ENCODE measurements around the gene ARNT2. TPM values are rescaled to one million over a fixed set of nuclear protein-coding genes. Genes with fewer than 3 reads are reported as not detected.

ARNT2 gene
- total RNA-seq, 4 donors from 2014 or later, result 0.26 to 22.9 (median 7.0) TPM

DNA sequence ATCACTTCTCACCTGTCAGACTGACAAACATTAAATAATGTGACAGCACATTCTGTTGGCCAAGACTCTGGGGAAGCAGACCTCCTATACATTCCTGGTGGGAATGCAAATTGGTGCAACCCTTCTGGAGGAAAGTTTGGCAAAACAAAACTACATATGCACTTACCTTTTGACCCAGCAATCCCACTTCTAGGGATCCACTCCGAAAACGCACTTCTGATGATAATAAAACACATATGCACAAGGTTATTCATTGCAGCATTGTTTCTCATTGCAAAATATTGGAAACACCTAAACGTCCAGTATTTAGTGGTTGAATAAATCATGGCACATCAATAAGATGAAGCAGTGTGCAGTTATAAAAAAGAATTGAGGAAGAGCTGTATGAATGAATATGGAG lies 145.5 kb downstream of the ARNT2 start:
- no peaks in the 10 kb centered on the region for H3K27me3 ChIP-seq
- no peak for DNase-seq
- no peaks in the 10 kb centered on the region for H3K9me3 ChIP-seq
- no peaks in the 10 kb centered on the region for H3K36me3 ChIP-seq
- no peak overlapping the region for H3K4me3 ChIP-seq
- intact Hi-C loops (cut with DNase I; ENCODE audit: low total_unique reads), result no loop called here
- no peaks in the 10 kb centered on the region for H3K4me1 ChIP-seq
- H3K27ac ChIP-seq, result no peak overlapping the region
- TF ChIP-seq, protein P1, sequence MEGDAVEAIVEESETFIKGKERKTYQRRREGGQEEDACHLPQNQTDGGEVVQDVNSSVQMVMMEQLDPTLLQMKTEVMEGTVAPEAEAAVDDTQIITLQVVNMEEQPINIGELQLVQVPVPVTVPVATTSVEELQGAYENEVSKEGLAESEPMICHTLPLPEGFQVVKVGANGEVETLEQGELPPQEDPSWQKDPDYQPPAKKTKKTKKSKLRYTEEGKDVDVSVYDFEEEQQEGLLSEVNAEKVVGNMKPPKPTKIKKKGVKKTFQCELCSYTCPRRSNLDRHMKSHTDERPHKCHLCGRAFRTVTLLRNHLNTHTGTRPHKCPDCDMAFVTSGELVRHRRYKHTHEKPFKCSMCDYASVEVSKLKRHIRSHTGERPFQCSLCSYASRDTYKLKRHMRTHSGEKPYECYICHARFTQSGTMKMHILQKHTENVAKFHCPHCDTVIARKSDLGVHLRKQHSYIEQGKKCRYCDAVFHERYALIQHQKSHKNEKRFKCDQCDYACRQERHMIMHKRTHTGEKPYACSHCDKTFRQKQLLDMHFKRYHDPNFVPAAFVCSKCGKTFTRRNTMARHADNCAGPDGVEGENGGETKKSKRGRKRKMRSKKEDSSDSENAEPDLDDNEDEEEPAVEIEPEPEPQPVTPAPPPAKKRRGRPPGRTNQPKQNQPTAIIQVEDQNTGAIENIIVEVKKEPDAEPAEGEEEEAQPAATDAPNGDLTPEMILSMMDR (IDR thresholded peaks at IDR 0.05), result no peak
- TF ChIP-seq POLR2A (IDR thresholded peaks at IDR 0.05), result no peak

DNA sequence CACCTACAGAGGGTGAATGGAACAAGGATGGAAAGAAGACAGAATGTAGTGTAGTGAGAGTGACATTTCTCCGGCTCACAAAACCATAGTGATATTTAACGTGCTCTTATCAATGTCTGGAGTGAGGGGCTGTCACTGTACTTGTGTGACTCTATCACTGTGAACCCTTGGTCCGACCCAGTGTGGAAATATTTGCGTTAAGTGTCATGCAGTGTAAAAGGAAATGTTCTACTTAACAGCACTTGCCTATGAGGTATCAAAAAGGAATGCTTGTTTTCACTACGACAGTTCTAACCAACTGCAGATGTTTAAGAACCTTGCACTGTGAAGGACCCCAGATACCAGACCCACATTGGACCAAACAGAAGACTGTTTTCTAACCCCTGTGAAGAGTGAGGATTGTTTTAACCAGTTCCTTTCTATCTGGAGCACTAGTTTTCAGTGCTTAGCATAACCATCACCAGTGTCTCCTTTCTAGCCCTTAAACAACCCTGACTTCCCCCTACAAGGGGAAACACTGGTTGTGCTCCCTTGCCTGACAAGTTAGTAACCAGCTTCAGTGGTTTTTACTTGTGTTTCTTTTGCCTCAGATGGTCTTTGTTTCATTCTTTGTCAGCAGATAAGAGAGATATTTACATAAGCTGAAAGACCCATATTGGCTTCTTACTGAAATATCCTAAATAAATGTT lies 146.2 kb downstream of the ARNT2 start:
- no peak for DNase-seq
- intact Hi-C loops (cut with DNase I; ENCODE audit: low total_unique reads), result no loop called here
- no peaks in the 10 kb centered on the region for H3K4me1 ChIP-seq
- no peaks in the 10 kb centered on the region for H3K27me3 ChIP-seq
- H3K4me3 ChIP-seq, result no peak overlapping the region
- H3K36me3 ChIP-seq, result no peaks in the 10 kb centered on the region
- no peaks in the 10 kb centered on the region for H3K9me3 ChIP-seq
- no peak overlapping the region for H3K27ac ChIP-seq
- TF ChIP-seq POLR2A (IDR thresholded peaks at IDR 0.05), result no peak
- TF ChIP-seq, protein P1 (IDR thresholded peaks at IDR 0.05), result no peak

DNA sequence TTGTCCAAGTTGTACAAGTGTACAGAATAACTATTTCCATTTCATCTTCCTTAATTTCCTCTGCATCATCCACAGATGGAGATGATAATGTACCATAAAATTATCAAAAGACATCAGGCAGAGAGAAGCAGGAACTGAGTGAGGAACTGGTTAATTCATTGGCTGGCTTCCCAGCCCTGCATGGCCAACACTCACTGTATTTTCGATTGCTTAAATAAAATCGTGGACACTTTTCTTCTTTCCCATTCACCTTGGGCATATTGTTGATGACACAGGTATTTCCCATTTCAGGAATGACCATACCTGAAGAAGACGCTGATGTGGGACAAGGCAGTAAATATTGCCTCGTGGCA lies 146.7 kb downstream of the ARNT2 start:
- Histone ChIP-seq H3K4me1 (no peaks in the 10 kb centered on the region), H3K36me3 (no peaks in the 10 kb centered on the region), H3K4me3 (no peak overlapping the region), H3K27me3 (no peaks in the 10 kb centered on the region), H3K9me3 (no peaks in the 10 kb centered on the region), H3K27ac (no peak overlapping the region)
- intact Hi-C loops (cut with DNase I; ENCODE audit: low total_unique reads), result no loop called here
- DNase-seq, result no peak
- no peak for TF ChIP-seq POLR2A (IDR thresholded peaks at IDR 0.05)
- TF ChIP-seq, protein P1 (IDR thresholded peaks at IDR 0.05), result no peak

DNA sequence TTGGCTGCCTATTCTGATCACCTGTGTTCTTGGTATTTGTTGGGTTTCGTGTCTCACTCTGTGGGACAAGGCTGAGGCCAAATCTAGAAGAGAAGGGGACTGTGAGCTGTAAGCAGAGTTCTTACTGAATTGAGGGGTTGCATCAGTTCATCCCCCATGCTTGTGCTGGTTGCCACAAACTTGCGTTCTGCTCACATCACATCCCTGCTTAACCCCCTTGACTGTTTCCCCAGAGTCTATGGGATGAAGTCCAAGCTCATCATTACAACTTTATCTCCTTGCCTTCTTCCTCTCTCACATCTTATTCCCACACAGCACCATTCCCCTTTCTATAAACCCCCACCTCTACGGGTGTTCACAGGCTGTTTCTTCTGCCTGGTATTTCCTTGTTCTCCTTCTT lies 147.2 kb downstream of the ARNT2 start:
- intact Hi-C loops (cut with DNase I; ENCODE audit: low total_unique reads), result no loop called here
- Histone ChIP-seq H3K9me3 (no peaks in the 10 kb centered on the region), H3K27me3 (no peaks in the 10 kb centered on the region), H3K27ac (no peak overlapping the region), H3K4me3 (no peak overlapping the region), H3K36me3 (no peaks in the 10 kb centered on the region), H3K4me1 (no peaks in the 10 kb centered on the region)
- DNase-seq, result no peak
- TF ChIP-seq, protein P1 (IDR thresholded peaks at IDR 0.05), result no peak
- TF ChIP-seq POLR2A (IDR thresholded peaks at IDR 0.05), result no peak

DNA sequence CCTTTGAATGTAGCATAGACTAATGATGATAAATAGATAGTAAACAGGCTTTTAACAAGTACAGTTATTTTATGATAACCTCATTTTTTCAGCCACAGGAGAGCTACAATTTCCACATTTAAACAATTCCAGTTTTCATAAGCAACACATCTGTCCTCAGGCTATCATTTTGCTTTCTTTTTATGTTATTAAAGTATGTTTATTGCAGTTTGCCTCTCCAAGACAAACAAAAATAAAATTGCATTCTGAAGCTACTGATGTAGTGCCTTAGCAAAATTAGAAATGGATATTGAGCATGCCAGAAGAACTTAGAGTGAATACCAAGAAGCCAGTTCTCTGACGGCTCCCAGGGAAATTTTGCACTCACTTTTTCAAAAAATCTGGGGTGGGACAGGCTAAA lies 150.4 kb downstream of the ARNT2 start:
- no peak overlapping the region for H3K4me3 ChIP-seq
- DNase-seq, result no peak
- intact Hi-C loops (cut with DNase I; ENCODE audit: low total_unique reads), result no loop called here
- TF ChIP-seq POLR2A (IDR thresholded peaks at IDR 0.05), result no peak
- TF ChIP-seq, protein P1 (IDR thresholded peaks at IDR 0.05), result no peak
- no peaks in the 10 kb centered on the region for H3K36me3 ChIP-seq
- no peaks in the 10 kb centered on the region for H3K27me3 ChIP-seq
- H3K27ac ChIP-seq, result no peak overlapping the region
- no peaks in the 10 kb centered on the region for H3K9me3 ChIP-seq
- no peaks in the 10 kb centered on the region for H3K4me1 ChIP-seq
